Suprapubic skin (tissue), 3 donors: Measurements from ENCODE around the gene PRPSAP2.
"Not testable (repeated sequence)": the region's sequence is repeated elsewhere in the genome, so short reads cannot be mapped to it uniquely, and the experiment has no call there.

Experiments
- POLR2A ChIP-seq, 2 donors: fragments of 450-650 bp; IDR thresholded peaks; one replicate each; pipeline ENCODE4 v1.6.1; 2017; ENCODE audit warnings: antibody characterized with exemption in 2 of 2, mild to moderate bottlenecking in 2 of 2, moderate library complexity in 2 of 2
- TF ChIP-seq, protein P1 (sequence below), 2 donors: fragments of 200-600 bp in 1 of 2; fragments of 450-650 bp in 1 of 2; sonication (generic) in 1 of 2; IDR thresholded peaks; one replicate each; pipeline ENCODE4 v1.5.1; 2016 to 2019; ENCODE audit warnings: antibody characterized with exemption in 2 of 2, mild to moderate bottlenecking in 1 of 2, moderate library complexity in 1 of 2

DNA sequence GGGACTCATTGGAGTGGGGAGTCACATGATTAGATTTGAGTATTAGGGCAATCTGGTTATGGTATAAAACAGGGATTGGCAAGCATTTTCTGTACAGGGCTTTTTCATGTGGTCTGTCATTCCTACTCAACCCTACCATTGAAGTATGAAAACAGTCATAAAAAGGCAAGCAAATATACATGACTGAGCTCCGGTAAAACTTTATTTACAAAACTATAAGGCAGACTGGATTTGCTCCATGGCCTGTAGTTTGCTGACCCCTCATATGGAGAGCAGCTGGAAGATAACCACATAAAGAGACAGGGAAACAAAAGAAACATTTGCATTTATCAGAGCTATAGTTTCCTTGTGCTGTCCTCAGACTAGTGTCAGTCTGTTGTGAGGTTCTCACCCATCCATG, 30.3 kb upstream of the PRPSAP2 start:
- TF ChIP-seq, protein P1, sequence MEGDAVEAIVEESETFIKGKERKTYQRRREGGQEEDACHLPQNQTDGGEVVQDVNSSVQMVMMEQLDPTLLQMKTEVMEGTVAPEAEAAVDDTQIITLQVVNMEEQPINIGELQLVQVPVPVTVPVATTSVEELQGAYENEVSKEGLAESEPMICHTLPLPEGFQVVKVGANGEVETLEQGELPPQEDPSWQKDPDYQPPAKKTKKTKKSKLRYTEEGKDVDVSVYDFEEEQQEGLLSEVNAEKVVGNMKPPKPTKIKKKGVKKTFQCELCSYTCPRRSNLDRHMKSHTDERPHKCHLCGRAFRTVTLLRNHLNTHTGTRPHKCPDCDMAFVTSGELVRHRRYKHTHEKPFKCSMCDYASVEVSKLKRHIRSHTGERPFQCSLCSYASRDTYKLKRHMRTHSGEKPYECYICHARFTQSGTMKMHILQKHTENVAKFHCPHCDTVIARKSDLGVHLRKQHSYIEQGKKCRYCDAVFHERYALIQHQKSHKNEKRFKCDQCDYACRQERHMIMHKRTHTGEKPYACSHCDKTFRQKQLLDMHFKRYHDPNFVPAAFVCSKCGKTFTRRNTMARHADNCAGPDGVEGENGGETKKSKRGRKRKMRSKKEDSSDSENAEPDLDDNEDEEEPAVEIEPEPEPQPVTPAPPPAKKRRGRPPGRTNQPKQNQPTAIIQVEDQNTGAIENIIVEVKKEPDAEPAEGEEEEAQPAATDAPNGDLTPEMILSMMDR (IDR thresholded peaks at IDR 0.05), result not testable (repeated sequence)
- not testable (repeated sequence) for TF ChIP-seq POLR2A (IDR thresholded peaks at IDR 0.05)
